GM20000 (cell line): ENCODE results near the gene PI4KA.

Experiments used
- DNase-seq: peaks from one replicate; pipeline ENCODE4 v3.0.0; 2012; ENCODE audit warnings: low spot score
- CTCF ChIP-seq: IDR thresholded peaks from 2 replicates; pipeline ENCODE4 v1.5.1; 2012; ENCODE audit warnings: mild to moderate bottlenecking, control low read depth; ENCODE audit errors: extremely low read depth, missing control alignments

PI4KA gene

GRCh38 chr22:20779818-20780158, 78.8 kb downstream of the PI4KA start:
- TF ChIP-seq CTCF: no peak
- no peak for DNase-seq

- DNase-seq: no peak
Observed at GRCh38 chr22:20779014-20779817, 79.4 kb downstream of the PI4KA start.

GRCh38 chr22:20777420-20778177, 81.0 kb downstream of the PI4KA start:
- no peak for DNase-seq
- TF ChIP-seq CTCF: no peak

More at GRCh38 chr22:20779014-20779817, 79.4 kb downstream of the PI4KA start:
- no peak for TF ChIP-seq CTCF

GRCh38 chr22:20776624-20777405, 81.8 kb downstream of the PI4KA start:
- no peak for TF ChIP-seq CTCF
- no peak for DNase-seq

- TF ChIP-seq CTCF: no peak
- DNase-seq: no peak
Observed at GRCh38 chr22:20775342-20775895, 83.2 kb downstream of the PI4KA start.

- no peak for DNase-seq
- TF ChIP-seq CTCF: no peak
Observed at GRCh38 chr22:20774882-20775281, 83.7 kb downstream of the PI4KA start.
